Measurements from ENCODE around the gene FAM124A. TPM values are rescaled to one million over a fixed set of nuclear protein-coding genes. Genes with fewer than 3 reads are reported as not detected.

The FAM124A gene
- polyA plus RNA-seq, 12 donors: 1.4 to 3.9 (median 2.0) TPM; not detected in 1

GRCh38 chr13:51333421-51333820, 111.2 kb downstream of the FAM124A start:
- no peak for DNase-seq

GRCh38 chr13:51333826-51334225, 111.6 kb downstream of the FAM124A start:
- no peak for DNase-seq

Other genes with a start within 250 kb of the FAM124A start
- gene C13orf42, start 111.1 kb upstream of the FAM124A start, polyA plus RNA-seq (ENCODE audit: insufficient read length in 12 of 12): under 1 TPM in 7 of 12 donors, not detected in 5; 0.10 to 0.20 (median 0.13) TPM
- gene SERPINE3, start 117.3 kb downstream of the FAM124A start, polyA plus RNA-seq (ENCODE audit: insufficient read length in 12 of 12): under 1 TPM in 9 of 12 donors, not detected in 3; 0.09 to 0.47 (median 0.22) TPM
- 10 to 100 TPM in 11 of 12 donors, not detected in 1; 18.9 to 38.2 (median 23.3) TPM for gene INTS6, start 230.6 kb downstream of the FAM124A start, polyA plus RNA-seq (ENCODE audit: insufficient read length in 12 of 12)